Uterus (tissue), 2 donors: ENCODE data around the gene ITPRIPL2.

ENCODE experiments used
- POLR2A ChIP-seq, 2 donors: fragments of 450-650 bp; IDR thresholded peaks; one replicate each; pipeline ENCODE4 v1.6.1; 2016; ENCODE audit warnings: antibody characterized with exemption in 2 of 2, mild to moderate bottlenecking in 1 of 2, moderate library complexity in 1 of 2
- TF ChIP-seq, protein P1 (sequence below), 4 experiments: fragments of 200-600 bp in 2 of 4; fragments of 450-650 bp in 2 of 4; sonication (generic) in 2 of 4; IDR thresholded peaks; one replicate each; pipeline ENCODE4 v1.5.1; 2016 to 2019; ENCODE audit warnings: antibody characterized with exemption in 4 of 4, mild to moderate bottlenecking in 2 of 4, moderate library complexity in 1 of 4

DNA sequence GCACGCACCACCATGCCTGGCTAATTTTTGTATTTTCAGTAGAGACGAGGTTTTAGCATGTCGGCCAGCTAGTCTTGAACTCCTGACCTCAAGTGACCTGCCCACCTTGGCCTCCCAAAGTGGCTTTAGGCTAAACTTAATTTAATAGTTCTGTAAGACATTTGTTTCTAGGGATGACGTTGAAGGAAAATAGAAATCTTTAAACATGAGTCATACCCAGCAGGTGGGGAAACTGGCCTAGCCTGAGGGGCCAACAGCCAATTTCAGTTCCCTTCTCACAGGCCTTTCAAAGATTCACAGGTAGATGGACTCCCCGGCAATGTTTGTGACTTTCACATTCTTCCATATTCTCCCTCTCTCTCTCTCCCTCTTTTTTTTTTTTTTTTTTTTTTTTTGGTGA is 18.1 kb upstream of the ITPRIPL2 start:
- TF ChIP-seq, protein P1, sequence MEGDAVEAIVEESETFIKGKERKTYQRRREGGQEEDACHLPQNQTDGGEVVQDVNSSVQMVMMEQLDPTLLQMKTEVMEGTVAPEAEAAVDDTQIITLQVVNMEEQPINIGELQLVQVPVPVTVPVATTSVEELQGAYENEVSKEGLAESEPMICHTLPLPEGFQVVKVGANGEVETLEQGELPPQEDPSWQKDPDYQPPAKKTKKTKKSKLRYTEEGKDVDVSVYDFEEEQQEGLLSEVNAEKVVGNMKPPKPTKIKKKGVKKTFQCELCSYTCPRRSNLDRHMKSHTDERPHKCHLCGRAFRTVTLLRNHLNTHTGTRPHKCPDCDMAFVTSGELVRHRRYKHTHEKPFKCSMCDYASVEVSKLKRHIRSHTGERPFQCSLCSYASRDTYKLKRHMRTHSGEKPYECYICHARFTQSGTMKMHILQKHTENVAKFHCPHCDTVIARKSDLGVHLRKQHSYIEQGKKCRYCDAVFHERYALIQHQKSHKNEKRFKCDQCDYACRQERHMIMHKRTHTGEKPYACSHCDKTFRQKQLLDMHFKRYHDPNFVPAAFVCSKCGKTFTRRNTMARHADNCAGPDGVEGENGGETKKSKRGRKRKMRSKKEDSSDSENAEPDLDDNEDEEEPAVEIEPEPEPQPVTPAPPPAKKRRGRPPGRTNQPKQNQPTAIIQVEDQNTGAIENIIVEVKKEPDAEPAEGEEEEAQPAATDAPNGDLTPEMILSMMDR (IDR thresholded peaks at IDR 0.05), result no peak
- no peak for TF ChIP-seq POLR2A (IDR thresholded peaks at IDR 0.05)
